H1 (cell line): Measurements from ENCODE around the gene GBP4. TPM values are rescaled to one million over a fixed set of nuclear protein-coding genes. Genes with fewer than 3 reads are reported as not detected.

Experiments
- CTCF ChIA-PET: fragments of 300-600 bp; sonication (Branson Sonifier 250); formaldehyde crosslinking; loops from one replicate; lab custom pipeline; 2021; ENCODE audit not compliant: partially characterized antibody; lab: Charles Lee
- POLR2A ChIA-PET: fragments of 300-600 bp; sonication (Branson Sonifier 250); formaldehyde crosslinking; loops from one replicate; lab custom pipeline; 2021; ENCODE audit warnings: inconsistent platforms; ENCODE audit not compliant: partially characterized antibody; lab: Charles Lee
- DNase-seq, 2 experiments: peaks; one replicate each; pipeline versions ENCODE4 v3.0.0 to v3.0.0-alpha.2; 2010 to 2022; ENCODE audit warnings: low spot score in 2 of 2, low read depth in 1 of 2, mixed read lengths in 1 of 2
- FAIRE-seq: peaks from 2 replicates; lab custom pipeline; 2011; peaks lifted over from hg19 to GRCh38; lab: Jason Lieb, UNC
- H2AFZ ChIP-seq: 2 replicates; pipeline ENCODE4 v1.8.1; 2012; ENCODE audit warnings: low read length, inconsistent platforms
- H2AK5ac ChIP-seq: 2 replicates; pipeline ENCODE4 v1.6.1; 2013; ENCODE audit warnings: low read depth, low read length
- H2BK120ac ChIP-seq: replicated peaks from 2 replicates; pipeline ENCODE3; 2013; ENCODE audit warnings: low read depth, low read length, inconsistent platforms
- H2BK12ac ChIP-seq: 2 replicates; pipeline ENCODE4 v1.6.1; 2013; ENCODE audit warnings: low read depth, low read length
- H2BK15ac ChIP-seq: 2 replicates; pipeline ENCODE4 v1.6.1; 2013; ENCODE audit warnings: low read length
- H2BK20ac ChIP-seq: 2 replicates; pipeline ENCODE4 v1.6.1; 2013; ENCODE audit warnings: low read length
- H2BK5ac ChIP-seq: 2 replicates; pipeline ENCODE4 v1.6.1; 2013; ENCODE audit warnings: low read depth, low read length
- H3K14ac ChIP-seq: 2 replicates; pipeline ENCODE4 v1.6.1; 2013; ENCODE audit warnings: inconsistent platforms; ENCODE audit not compliant: insufficient read length
- H3K18ac ChIP-seq: 2 replicates; pipeline ENCODE4 v1.6.1; 2013; ENCODE audit warnings: low read length; ENCODE audit errors: extremely low read depth
- H3K23ac ChIP-seq: 2 replicates; pipeline ENCODE4 v1.6.1; 2013; ENCODE audit warnings: inconsistent platforms; ENCODE audit not compliant: insufficient read length
- H3K23me2 ChIP-seq: 2 replicates; pipeline ENCODE4 v1.6.1; 2013; ENCODE audit warnings: low read depth, low read length
- H3K27ac ChIP-seq: 2 replicates; pipeline ENCODE4 v1.6.1; 2011; ENCODE audit warnings: low read depth, low read length, inconsistent platforms
- H3K27me3 ChIP-seq, 4 experiments: replicated peaks in 1 of 4; 1 replicate in 1 of 4; 2 replicates in 3 of 4; pipeline versions ENCODE4 v1.6.1 to v1.8.1; 2011 to 2013; ENCODE audit warnings: low read length in 3 of 4, mild to moderate bottlenecking in 3 of 4, inconsistent platforms in 2 of 4, mixed read lengths in 2 of 4, moderate library complexity in 1 of 4; ENCODE audit not compliant: control insufficient read depth in 3 of 4, insufficient read depth in 3 of 4; ENCODE audit errors: extremely low read depth in 1 of 4
- H3K36me3 ChIP-seq, 4 experiments: 2 replicates each; pipeline versions ENCODE4 v1.6.1 to v1.8.1; 2011 to 2013; ENCODE audit warnings: mild to moderate bottlenecking in 4 of 4, low read length in 3 of 4, moderate library complexity in 2 of 4, control low read depth in 1 of 4, inconsistent platforms in 1 of 4; ENCODE audit not compliant: insufficient read depth in 4 of 4, control insufficient read depth in 2 of 4
- H3K4ac ChIP-seq: replicated peaks from 2 replicates; pipeline ENCODE3; 2013; ENCODE audit warnings: low read length, low read depth, mixed read lengths, inconsistent platforms; ENCODE audit not compliant: insufficient read length
- H3K4me1 ChIP-seq, 4 experiments: replicated peaks in 1 of 4; 1 replicate in 1 of 4; 2 replicates in 3 of 4; pipeline versions ENCODE4 v1.6.1 to v1.8.1; 2011 to 2013; ENCODE audit warnings: low read length in 3 of 4, inconsistent platforms in 2 of 4, mixed read lengths in 1 of 4; ENCODE audit not compliant: insufficient read depth in 4 of 4, control insufficient read depth in 3 of 4
- H3K4me2 ChIP-seq, 2 experiments: 2 replicates each; pipeline versions ENCODE4 v1.6.1 to v1.8.1; 2011 to 2013; ENCODE audit warnings: low read depth in 2 of 2, low read length in 2 of 2, control low read depth in 1 of 2, inconsistent platforms in 1 of 2, mild to moderate bottlenecking in 1 of 2; ENCODE audit not compliant: insufficient read depth in 1 of 2
- H3K4me3 ChIP-seq, 4 experiments: fragments of 200-600, 300-600 bp in 1 of 4; sonication (generic), shearing (Covaris generic), sonication (Bioruptor Twin) in 1 of 4; 2 replicates each; pipeline versions ENCODE4 v1.5.1 to v1.8.1; 2011 to 2016; ENCODE audit warnings: low read length in 4 of 4, low read depth in 3 of 4, control low read depth in 2 of 4, inconsistent platforms in 2 of 4, mild to moderate bottlenecking in 2 of 4, mixed read lengths in 1 of 4, moderate library complexity in 1 of 4; ENCODE audit not compliant: insufficient read depth in 2 of 4; ENCODE audit errors: extremely low read depth in 1 of 4
- H3K56ac ChIP-seq: replicated peaks from 2 replicates; pipeline ENCODE3; 2013; ENCODE audit warnings: low read depth, mild to moderate bottlenecking, mixed read lengths, low read length, inconsistent platforms; ENCODE audit not compliant: insufficient read length
- H3K79me1 ChIP-seq: 2 replicates; pipeline ENCODE4 v1.6.1; 2013; ENCODE audit warnings: low read depth, low read length, control low read depth
- H3K79me2 ChIP-seq, 2 experiments: 2 replicates each; pipeline versions ENCODE4 v1.6.1 to v1.8.1; 2012 to 2013; ENCODE audit warnings: low read length in 2 of 2, mild to moderate bottlenecking in 2 of 2, inconsistent platforms in 1 of 2; ENCODE audit not compliant: insufficient read depth in 2 of 2, control insufficient read depth in 1 of 2
- H3K9ac ChIP-seq, 4 experiments: replicated peaks in 1 of 4; 1 replicate in 1 of 4; 2 replicates in 3 of 4; pipeline versions ENCODE4 v1.6.1 to v1.8.1; 2011 to 2013; ENCODE audit warnings: low read depth in 3 of 4, low read length in 3 of 4, control low read depth in 2 of 4, mild to moderate bottlenecking in 2 of 4, moderate library complexity in 2 of 4, inconsistent platforms in 1 of 4; ENCODE audit errors: extremely low read depth in 1 of 4
- H3K9me3 ChIP-seq, 2 experiments: 2 replicates each; pipeline versions ENCODE4 v1.6.1 to v1.8.1; 2012 to 2013; ENCODE audit warnings: mild to moderate bottlenecking in 2 of 2, moderate library complexity in 2 of 2, control low read depth in 1 of 2, inconsistent platforms in 1 of 2, low read depth in 1 of 2, low read length in 1 of 2, mixed read lengths in 1 of 2; ENCODE audit not compliant: insufficient read depth in 2 of 2
- H4K20me1 ChIP-seq, 2 experiments: replicated peaks in 1 of 2; 2 replicates each; pipeline versions ENCODE3 to v1.8.1; 2011 to 2013; ENCODE audit warnings: inconsistent platforms in 2 of 2, low read length in 2 of 2, mild to moderate bottlenecking in 1 of 2; ENCODE audit not compliant: insufficient read depth in 2 of 2, control insufficient read depth in 1 of 2
- H4K5ac ChIP-seq: 2 replicates; pipeline ENCODE4 v1.6.1; 2013; ENCODE audit warnings: low read length, low read depth, mixed read lengths, inconsistent platforms; ENCODE audit not compliant: insufficient read length
- H4K8ac ChIP-seq: 2 replicates; pipeline ENCODE4 v1.8.0; 2013; ENCODE audit warnings: mild to moderate bottlenecking, moderate library complexity, low read length, inconsistent platforms; ENCODE audit not compliant: insufficient read depth; ENCODE audit errors: extremely low read depth
- H4K91ac ChIP-seq: replicated peaks from 2 replicates; pipeline ENCODE3; 2013; ENCODE audit warnings: low read length, mixed read lengths, inconsistent platforms; ENCODE audit not compliant: insufficient read length
- CTBP2 ChIP-seq: IDR thresholded peaks from 2 replicates; pipeline ENCODE4 v1.7.0; 2011; ENCODE audit warnings: borderline replicate concordance, mild to moderate bottlenecking, moderate library complexity, mixed read lengths, low read length; ENCODE audit not compliant: insufficient read depth, insufficient read length
- FOSL1 ChIP-seq: IDR thresholded peaks from 2 replicates; pipeline ENCODE4 v1.6.1; 2011; ENCODE audit warnings: mild to moderate bottlenecking, low read depth, low read length, moderate library complexity; ENCODE audit not compliant: insufficient read depth
- GABPA ChIP-seq: IDR thresholded peaks from 2 replicates; pipeline ENCODE4 v1.6.1; 2011; ENCODE audit warnings: mild to moderate bottlenecking, low read length, moderate library complexity, borderline replicate concordance; ENCODE audit not compliant: insufficient read depth
- SUZ12 ChIP-seq: fragments of 200-600 bp; sonication (generic); IDR thresholded peaks from 2 replicates; pipeline ENCODE4 v1.6.1; 2012; ENCODE audit warnings: mild to moderate bottlenecking, inconsistent platforms, low read length, moderate library complexity, mixed read lengths
- TBP ChIP-seq: IDR thresholded peaks from 2 replicates; pipeline ENCODE4 v1.6.1; 2011; ENCODE audit warnings: low read depth, low read length, improper control_type of control experiment
- WGBS, 2 experiments: shearing (Covaris generic) in 1 of 2; methylation state at CpG; one replicate each; pipeline versions ENCODE4 v1.1.6 to v1.1.7; 2013 to 2015; ENCODE audit warnings: low lambda C conversion rate in 2 of 2, mixed read lengths in 2 of 2, inconsistent platforms in 1 of 2, low coverage in 1 of 2, missing lambda C conversion rate in 1 of 2; ENCODE audit not compliant: insufficient replicate concordance in 2 of 2, insufficient coverage in 1 of 2, insufficient read length in 1 of 2; ENCODE audit errors: extremely low coverage in 1 of 2, missing lambda C conversion rate in 1 of 2; 5-methylcytosine and 5-hydroxymethylcytosine counted together
- polyA plus RNA-seq, 7 experiments: library from polyadenylated mRNA; depleted of rRNA in 3 of 7; stranded (reverse) in 5 of 7; unstranded in 2 of 7; fragments of >200 nt in 5 of 7; fragments of 200-250 nt in 2 of 7; gene quantifications; 1 replicate in 5 of 7; 2 replicates in 1 of 7; 4 replicates in 1 of 7; pipeline versions ENCODE4 v1.2.1 to v1.2.3, GENCODE V29; 2011 to 2013; ENCODE audit warnings: missing spikeins in 2 of 7, mixed read lengths in 2 of 7
- total RNA-seq: library from RNA; stranded (reverse); fragmentation: NEBNext Ultra II Directional; extraction: Animal tissue kit (Norgen Biotek cat#: 25700); gene quantifications from 2 replicates; pipeline ENCODE4 v1.2.1, GENCODE V29; 2021

The GBP4 gene
- total and polyA plus RNA-seq, 2 of the 8 experiments (the other 6 are each of a cell fraction or from before 2014, with no cell fraction given), result 0.02 TPM; not detected in 1

GRCh38 chr1:89151047-89151446 lies 47.7 kb downstream of the GBP4 start:
- POLR2A ChIA-PET, result no interaction called here
- H2AFZ ChIP-seq, result no peak overlapping the region
- no peak overlapping the region for H4K8ac ChIP-seq
- H3K79me2 ChIP-seq, result no peaks in the 10 kb centered on the region
- no peak overlapping the region for H2BK120ac ChIP-seq
- no peak overlapping the region for H4K91ac ChIP-seq
- H3K27me3 ChIP-seq, result no peaks in the 10 kb centered on the region
- no peak overlapping the region for H3K9ac ChIP-seq
- CTCF ChIA-PET, result no interaction called here
- H3K23me2 ChIP-seq, result no peaks in the 10 kb centered on the region
- FAIRE-seq, result no peak
- no peak overlapping the region for H4K5ac ChIP-seq
- H3K23ac ChIP-seq, result no peak overlapping the region
- no peak overlapping the region for H2BK12ac ChIP-seq
- TF ChIP-seq CTBP2, result no peak
- TF ChIP-seq TBP, result no peak
- no peak for TF ChIP-seq GABPA
- no peak for TF ChIP-seq SUZ12
- no peak for TF ChIP-seq FOSL1
- TF ChIP-seq, all 59 proteins: peak for 0
- no peak overlapping the region for H2BK20ac ChIP-seq
- no peak overlapping the region for H2BK5ac ChIP-seq
- no peak overlapping the region for H3K4me3 ChIP-seq
- H3K56ac ChIP-seq, result no peak overlapping the region
- H3K27ac ChIP-seq, result no peak overlapping the region
- H3K36me3 ChIP-seq, result no peaks in the 10 kb centered on the region
- no peak overlapping the region for H3K18ac ChIP-seq
- no peaks in the 10 kb centered on the region for H3K79me1 ChIP-seq
- H3K9me3 ChIP-seq, result no peaks in the 10 kb centered on the region
- 72% methylated on average over 1 of the region's 1 CpG; no CpG with 5 or more reads in 1 of the 2 experiments for WGBS, 2 experiments
- no peak overlapping the region for H2BK15ac ChIP-seq
- no peaks in the 10 kb centered on the region for H4K20me1 ChIP-seq
- no peak overlapping the region for H2AK5ac ChIP-seq
- DNase-seq, result no peak
- no peak overlapping the region for H3K4ac ChIP-seq
- H3K14ac ChIP-seq, result no peak overlapping the region
- H3K4me1 ChIP-seq, result no peaks in the 10 kb centered on the region
- no peak overlapping the region for H3K4me2 ChIP-seq
